ENCODE measurements around the gene AHRR. TPM values are rescaled to one million over a fixed set of nuclear protein-coding genes. Genes with fewer than 3 reads are reported as not detected.

Gene AHRR
- total RNA-seq, 2 donors from 2014 or later = 1.9 to 2.1 TPM

GRCh38 chr5:440401-441201 lies 119.1 kb downstream of the AHRR start:
- TF ChIP-seq CTCF (IDR thresholded peaks at IDR 0.05) = no peak
- no peak overlapping the region for H3K27ac ChIP-seq
- no peak for DNase-seq
- intact Hi-C loops (cut with DNase I) = loop anchor here (10.0 kb wide), 1 partner anchor 174 kb away; the partner anchor contains the start of gene CEP72
- no peak overlapping the region for H3K9ac ChIP-seq (ENCODE audit: low read depth in 2 of 2, low read length in 2 of 2)
- no peaks in the 10 kb centered on the region for H3K36me3 ChIP-seq
- H3K4me3 ChIP-seq = no peak overlapping the region
- H3K4me1 ChIP-seq = no peaks in the 10 kb centered on the region
- no peaks in the 10 kb centered on the region for H3K27me3 ChIP-seq
- no peaks in the 10 kb centered on the region for H3K9me3 ChIP-seq

DNA sequence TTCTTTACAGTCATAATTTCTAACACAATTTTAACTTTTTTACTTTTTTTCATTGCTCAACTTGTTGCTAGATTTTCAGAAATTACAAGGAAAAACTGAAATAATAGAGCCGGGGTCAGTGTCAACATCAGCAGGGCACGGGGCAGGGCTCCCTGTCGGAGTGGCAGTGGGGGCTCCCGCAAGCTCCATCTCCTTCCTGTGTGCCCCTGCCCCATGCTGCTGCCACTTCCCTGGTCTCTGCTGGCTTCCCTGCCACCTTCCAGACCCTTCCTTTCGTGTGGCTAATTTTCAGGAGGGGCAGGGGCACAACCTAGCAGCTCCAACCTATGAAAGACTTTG lies 120.5 kb downstream of the AHRR start:
- no peaks in the 10 kb centered on the region for H3K4me1 ChIP-seq
- H3K36me3 ChIP-seq = peaks cover under 1% of the 10 kb centered on the region
- no peaks in the 10 kb centered on the region for H3K27me3 ChIP-seq
- no peak overlapping the region for H3K27ac ChIP-seq
- DNase-seq = no peak
- intact Hi-C loops (cut with DNase I) = loop anchor here (10.0 kb wide), 1 partner anchor 173 kb away; the partner anchor contains the start of gene CEP72
- no peak for TF ChIP-seq CTCF (IDR thresholded peaks at IDR 0.05)
- peak overlapping the region; percentile 93 for H3K4me3 ChIP-seq
- H3K9me3 ChIP-seq = no peaks in the 10 kb centered on the region
- H3K9ac ChIP-seq (ENCODE audit: low read depth in 2 of 2, low read length in 2 of 2) = peak overlapping the region in 1 of 2 donors; percentile 98

DNA sequence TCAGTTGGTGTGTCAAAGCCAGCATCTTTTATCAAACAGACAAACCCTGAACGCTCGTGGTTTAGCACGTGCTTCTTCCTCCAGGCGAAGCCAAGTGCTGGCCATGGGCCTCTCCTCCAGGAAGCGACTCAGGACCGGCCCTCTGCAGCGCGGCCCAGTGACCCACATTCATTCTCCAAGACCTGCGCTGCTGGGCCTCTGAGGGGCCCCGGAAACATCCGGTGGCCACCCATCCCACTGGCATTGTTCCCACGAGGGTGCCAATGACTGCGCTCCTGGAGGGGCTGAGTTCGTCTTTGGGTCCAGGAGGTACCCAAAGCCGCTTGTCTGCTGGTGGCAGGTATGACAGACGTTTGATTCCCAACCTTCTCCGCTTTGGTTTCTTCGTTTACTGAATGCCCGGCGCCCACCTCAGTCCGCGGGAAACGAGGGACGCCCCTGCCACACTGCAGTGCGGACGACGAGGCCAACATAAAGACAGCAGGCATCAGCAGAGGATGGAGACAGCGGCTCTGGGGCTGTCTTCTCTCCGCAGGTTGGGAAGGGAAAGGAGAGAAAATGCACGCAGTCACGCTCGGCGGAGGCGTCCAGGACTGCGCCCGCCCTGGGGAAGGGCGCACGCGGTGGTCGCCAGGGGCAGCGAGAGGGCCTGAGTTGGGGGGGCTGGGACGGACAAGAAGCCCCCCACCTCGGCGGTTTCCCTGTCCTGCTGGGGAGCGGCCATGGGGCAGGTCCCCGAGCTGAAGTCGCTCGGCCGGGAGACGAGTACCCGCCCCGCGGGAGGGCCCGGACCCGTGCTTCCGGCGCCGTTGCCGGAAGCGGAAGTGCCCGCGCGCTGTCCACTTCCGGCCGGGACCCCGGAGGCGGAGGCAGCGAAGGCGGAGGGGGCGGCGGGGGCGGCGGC lies 121.1 kb downstream of the AHRR start, which contains the start of gene EXOC3:
Gene EXOC3 (plus strand): TSS at position 842 of the 904 bp plus-strand sequence. CDS start 3,030 bp downstream, outside the sequence.
- Histone ChIP-seq H3K9me3 (no peaks in the 10 kb centered on the region), H3K27ac (peak within 1 kb of the TSS; percentile 74), H3K4me1 (no peaks in the 10 kb centered on the region), H3K4me3 (peak within 1 kb of the TSS; percentile 93), H3K9ac (ENCODE audit: low read depth in 2 of 2, low read length in 2 of 2) (peak within 1 kb of the TSS; percentile 96 to 98), H3K27me3 (no peaks in the 10 kb centered on the region), H3K36me3 (peaks cover 7% of the 10 kb centered on the region)
- peak; percentile 82 for DNase-seq
- no peak for TF ChIP-seq CTCF (IDR thresholded peaks at IDR 0.05)
- intact Hi-C loops (cut with DNase I) = loop anchor here (10.0 kb wide), 1 partner anchor 172 kb away; the partner anchor contains the start of gene CEP72

GRCh38 chr5:443239-444151 lies 122.0 kb downstream of the AHRR start:
- intact Hi-C loops (cut with DNase I) = loop anchor here (10.0 kb wide), 1 partner anchor 171 kb away; the partner anchor contains the start of gene CEP72
- no peak for TF ChIP-seq CTCF (IDR thresholded peaks at IDR 0.05)
- DNase-seq = peak; percentile 34

More at GRCh38 chr5:443239-444151, 122.0 kb downstream of the AHRR start:
- Histone ChIP-seq H3K27me3 (no peaks in the 10 kb centered on the region), H3K9me3 (no peaks in the 10 kb centered on the region), H3K4me3 (peak overlapping the region; percentile 93), H3K27ac (peak overlapping the region; percentile 74), H3K4me1 (no peaks in the 10 kb centered on the region), H3K36me3 (peaks cover 12% of the 10 kb centered on the region), H3K9ac (ENCODE audit: low read depth in 2 of 2, low read length in 2 of 2) (peak overlapping the region; percentile 96 to 98)

Measured in colonic mucosa (tissue), 4 donors.